HCT116 (cell line): ENCODE results near the gene PTDSS2.

ENCODE experiments used
- CEBPB ChIP-seq: IDR thresholded peaks from 2 replicates; pipeline ENCODE4 v1.6.1; 2012; ENCODE audit warnings: low read depth
- CTCF ChIP-seq, 3 experiments: fragments of 200-600 bp in 1 of 3; sonication (generic) in 1 of 3; IDR thresholded peaks in 2 of 3; conservative IDR thresholded peaks in 1 of 3; 2 replicates each; pipeline ENCODE4 v1.5.1; 2012 to 2017; ENCODE audit warnings: low read depth in 2 of 3, low read length in 2 of 3, antibody characterized with exemption in 1 of 3, borderline replicate concordance in 1 of 3, control low read depth in 1 of 3, mild to moderate bottlenecking in 1 of 3, mixed read lengths in 1 of 3, mixed run types in 1 of 3, moderate library complexity in 1 of 3; ENCODE audit not compliant: insufficient read depth in 1 of 3
- MAX ChIP-seq: IDR thresholded peaks from 2 replicates; pipeline ENCODE4 v1.6.1; 2012
- POLR2A ChIP-seq: IDR thresholded peaks from 2 replicates; pipeline ENCODE4 v1.7.0; 2011; ENCODE audit warnings: borderline replicate concordance; ENCODE audit not compliant: insufficient read depth, insufficient read length; ENCODE audit errors: extremely low read depth
- POLR2AphosphoS5 ChIP-seq: IDR thresholded peaks from 2 replicates; pipeline ENCODE4 v1.6.1; 2011; ENCODE audit warnings: mild to moderate bottlenecking, low read depth, low read length, moderate library complexity
- SIN3A ChIP-seq: IDR thresholded peaks from 2 replicates; pipeline ENCODE4 v1.6.1; 2012; ENCODE audit warnings: low read depth
- SP1 ChIP-seq: IDR thresholded peaks from 2 replicates; pipeline ENCODE4 v1.6.1; 2012; ENCODE audit warnings: low read depth
- SRF ChIP-seq: IDR thresholded peaks from 2 replicates; pipeline ENCODE4 v1.6.1; 2012; ENCODE audit warnings: low read depth
- YY1 ChIP-seq: IDR thresholded peaks from 2 replicates; pipeline ENCODE4 v1.6.1; 2011; ENCODE audit warnings: low read length, low read depth, moderate library complexity, mild to moderate bottlenecking; ENCODE audit not compliant: insufficient replicate concordance; ENCODE audit errors: extremely low read depth

- TF ChIP-seq YY1: no peak
- no peak for TF ChIP-seq CTCF (IDR thresholded peaks at IDR 0.05 in 2 of 3, conservative IDR thresholded peaks at IDR 0.05 in 1 of 3; ENCODE audit: borderline replicate concordance in 1 of 3, insufficient read depth in 1 of 3, low read depth in 2 of 3, low read length in 2 of 3)
- TF ChIP-seq POLR2A: no peak
- no peak for TF ChIP-seq POLR2AphosphoS5
- no peak for TF ChIP-seq MAX
- TF ChIP-seq SIN3A: no peak
- no peak for TF ChIP-seq CEBPB
- no peak for TF ChIP-seq SP1
- TF ChIP-seq SRF: no peak
Observed at GRCh38 chr11:503179-503981, 53.3 kb downstream of the PTDSS2 start.
